ENCODE data around the gene GRIN3B.

The GRIN3B gene

DNA sequence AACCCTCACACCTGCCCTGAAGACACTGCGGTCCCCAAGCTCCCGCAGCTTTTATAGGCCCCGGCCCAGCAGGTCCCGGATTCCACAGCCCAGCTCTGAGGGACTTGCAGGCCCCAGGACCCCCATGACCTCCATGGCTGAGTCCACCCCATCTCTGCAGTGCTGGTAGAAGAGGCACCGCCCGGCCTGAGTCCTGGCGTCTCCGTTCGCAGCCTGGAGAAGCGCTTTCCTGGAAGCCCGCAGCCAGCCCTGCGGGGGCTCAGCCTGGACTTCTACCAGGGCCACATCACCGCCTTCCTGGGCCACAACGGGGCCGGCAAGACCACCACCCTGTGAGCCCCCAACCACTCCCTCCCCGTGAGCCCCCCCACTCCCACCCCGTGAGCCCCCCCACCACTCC, 48.9 kb downstream of the GRIN3B start:
- in situ Hi-C loops (cut with HindIII; ENCODE audit: low pct_ligation_motif_present, low sequenced_read_pairs) = no loop called here
- no peaks in the 10 kb centered on the region for H3K27me3 ChIP-seq (replicated peaks)
- DNase-seq = no peak
- no peak overlapping the region for H3K4me3 ChIP-seq (ENCODE audit: low read depth, low read length)
- no peaks in the 10 kb centered on the region for H3K36me3 ChIP-seq (replicated peaks)
- H3K27ac ChIP-seq = no peak overlapping the region
- TF ChIP-seq, protein P1, sequence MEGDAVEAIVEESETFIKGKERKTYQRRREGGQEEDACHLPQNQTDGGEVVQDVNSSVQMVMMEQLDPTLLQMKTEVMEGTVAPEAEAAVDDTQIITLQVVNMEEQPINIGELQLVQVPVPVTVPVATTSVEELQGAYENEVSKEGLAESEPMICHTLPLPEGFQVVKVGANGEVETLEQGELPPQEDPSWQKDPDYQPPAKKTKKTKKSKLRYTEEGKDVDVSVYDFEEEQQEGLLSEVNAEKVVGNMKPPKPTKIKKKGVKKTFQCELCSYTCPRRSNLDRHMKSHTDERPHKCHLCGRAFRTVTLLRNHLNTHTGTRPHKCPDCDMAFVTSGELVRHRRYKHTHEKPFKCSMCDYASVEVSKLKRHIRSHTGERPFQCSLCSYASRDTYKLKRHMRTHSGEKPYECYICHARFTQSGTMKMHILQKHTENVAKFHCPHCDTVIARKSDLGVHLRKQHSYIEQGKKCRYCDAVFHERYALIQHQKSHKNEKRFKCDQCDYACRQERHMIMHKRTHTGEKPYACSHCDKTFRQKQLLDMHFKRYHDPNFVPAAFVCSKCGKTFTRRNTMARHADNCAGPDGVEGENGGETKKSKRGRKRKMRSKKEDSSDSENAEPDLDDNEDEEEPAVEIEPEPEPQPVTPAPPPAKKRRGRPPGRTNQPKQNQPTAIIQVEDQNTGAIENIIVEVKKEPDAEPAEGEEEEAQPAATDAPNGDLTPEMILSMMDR (IDR thresholded peaks at IDR 0.05; ENCODE audit: low read depth, low read length, missing control alignments) = no peak

DNA sequence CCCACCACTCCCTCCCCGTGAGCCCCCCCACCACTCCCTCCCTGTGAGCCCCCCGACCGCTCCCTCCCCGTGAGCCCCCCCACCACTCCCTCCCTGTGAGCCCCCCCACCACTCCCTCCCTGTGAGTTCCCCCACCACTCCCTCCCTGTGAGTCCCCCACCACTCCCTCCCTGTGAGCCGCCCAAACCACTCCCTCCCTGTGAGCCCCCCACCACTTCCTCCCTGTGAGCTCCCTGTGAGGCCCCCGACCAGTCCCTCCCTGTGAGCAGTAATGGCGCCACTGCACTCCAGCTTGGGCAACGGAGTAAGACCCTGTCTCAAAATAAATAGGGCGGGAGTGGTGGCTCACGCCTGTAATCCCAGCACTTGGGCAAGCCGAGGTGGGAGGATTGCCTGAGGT, 49.6 kb downstream of the GRIN3B start:
- Histone ChIP-seq H3K27me3 (replicated peaks) (no peaks in the 10 kb centered on the region), H3K27ac (no peak overlapping the region), H3K36me3 (replicated peaks) (no peaks in the 10 kb centered on the region), H3K4me3 (ENCODE audit: low read depth, low read length) (no peak overlapping the region)
- in situ Hi-C loops (cut with HindIII; ENCODE audit: low pct_ligation_motif_present, low sequenced_read_pairs) = no loop called here
- DNase-seq = no peak
- TF ChIP-seq, protein P1 (IDR thresholded peaks at IDR 0.05; ENCODE audit: low read depth, low read length, missing control alignments) = no peak

DNA sequence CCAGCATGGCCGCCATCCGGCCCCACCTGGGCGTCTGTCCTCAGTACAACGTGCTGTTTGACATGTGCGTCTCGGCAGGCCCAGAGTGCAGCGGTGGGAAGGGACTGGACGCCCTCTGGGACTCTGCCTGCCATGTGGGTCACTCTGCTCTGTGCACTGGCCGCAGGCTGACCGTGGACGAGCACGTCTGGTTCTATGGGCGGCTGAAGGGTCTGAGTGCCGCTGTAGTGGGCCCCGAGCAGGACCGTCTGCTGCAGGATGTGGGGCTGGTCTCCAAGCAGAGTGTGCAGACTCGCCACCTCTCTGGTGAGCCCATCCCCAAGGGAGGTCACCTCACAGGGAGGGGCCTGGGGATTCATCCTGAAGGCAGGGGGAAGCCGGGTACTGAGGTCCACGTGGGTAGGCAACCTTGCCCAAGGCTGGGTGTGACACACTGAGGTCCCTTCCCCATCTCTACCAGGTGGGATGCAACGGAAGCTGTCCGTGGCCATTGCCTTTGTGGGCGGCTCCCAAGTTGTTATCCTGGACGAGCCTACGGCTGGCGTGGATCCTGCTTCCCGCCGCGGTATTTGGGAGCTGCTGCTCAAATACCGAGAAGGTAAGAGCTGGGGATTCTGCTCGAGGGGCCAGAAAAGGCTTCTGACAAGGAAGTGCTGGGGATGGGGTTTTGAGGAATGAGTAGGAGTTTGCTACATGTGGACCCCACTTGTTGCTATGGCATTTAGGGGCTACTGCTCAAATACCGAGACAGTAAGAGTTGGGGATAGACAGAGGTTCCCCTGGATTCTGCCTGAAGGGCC, 51.0 kb downstream of the GRIN3B start:
- DNase-seq = no peak
- H3K4me3 ChIP-seq (ENCODE audit: low read depth, low read length) = no peak overlapping the region
- no peaks in the 10 kb centered on the region for H3K36me3 ChIP-seq (replicated peaks)
- H3K27me3 ChIP-seq (replicated peaks) = no peaks in the 10 kb centered on the region
- in situ Hi-C loops (cut with HindIII; ENCODE audit: low pct_ligation_motif_present, low sequenced_read_pairs) = no loop called here
- H3K27ac ChIP-seq = no peak overlapping the region
- TF ChIP-seq, protein P1 (IDR thresholded peaks at IDR 0.05; ENCODE audit: low read depth, low read length, missing control alignments) = no peak

DNA sequence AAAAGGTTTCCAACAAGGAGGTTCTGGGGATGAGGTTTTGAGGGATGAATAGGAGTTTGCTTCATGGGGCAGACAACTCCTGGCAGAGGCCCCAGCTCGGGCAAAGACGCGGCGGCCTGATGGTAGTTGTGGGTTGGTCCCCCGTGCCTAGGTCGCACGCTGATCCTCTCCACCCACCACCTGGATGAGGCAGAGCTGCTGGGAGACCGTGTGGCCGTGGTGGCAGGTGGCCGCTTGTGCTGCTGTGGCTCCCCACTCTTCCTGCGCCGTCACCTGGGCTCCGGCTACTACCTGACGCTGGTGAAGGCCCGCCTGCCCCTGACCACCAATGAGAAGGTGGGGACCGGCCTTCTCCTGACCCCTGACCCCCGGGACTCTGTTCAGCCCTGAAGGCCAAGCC, 51.6 kb downstream of the GRIN3B start:
- in situ Hi-C loops (cut with HindIII; ENCODE audit: low pct_ligation_motif_present, low sequenced_read_pairs) = no loop called here
- no peak for DNase-seq
- H3K27ac ChIP-seq = no peak overlapping the region
- TF ChIP-seq, protein P1 (IDR thresholded peaks at IDR 0.05; ENCODE audit: low read depth, low read length, missing control alignments) = no peak
- H3K27me3 ChIP-seq (replicated peaks) = no peaks in the 10 kb centered on the region
- H3K36me3 ChIP-seq (replicated peaks) = no peaks in the 10 kb centered on the region
- H3K4me3 ChIP-seq (ENCODE audit: low read depth, low read length) = no peak overlapping the region

DNA sequence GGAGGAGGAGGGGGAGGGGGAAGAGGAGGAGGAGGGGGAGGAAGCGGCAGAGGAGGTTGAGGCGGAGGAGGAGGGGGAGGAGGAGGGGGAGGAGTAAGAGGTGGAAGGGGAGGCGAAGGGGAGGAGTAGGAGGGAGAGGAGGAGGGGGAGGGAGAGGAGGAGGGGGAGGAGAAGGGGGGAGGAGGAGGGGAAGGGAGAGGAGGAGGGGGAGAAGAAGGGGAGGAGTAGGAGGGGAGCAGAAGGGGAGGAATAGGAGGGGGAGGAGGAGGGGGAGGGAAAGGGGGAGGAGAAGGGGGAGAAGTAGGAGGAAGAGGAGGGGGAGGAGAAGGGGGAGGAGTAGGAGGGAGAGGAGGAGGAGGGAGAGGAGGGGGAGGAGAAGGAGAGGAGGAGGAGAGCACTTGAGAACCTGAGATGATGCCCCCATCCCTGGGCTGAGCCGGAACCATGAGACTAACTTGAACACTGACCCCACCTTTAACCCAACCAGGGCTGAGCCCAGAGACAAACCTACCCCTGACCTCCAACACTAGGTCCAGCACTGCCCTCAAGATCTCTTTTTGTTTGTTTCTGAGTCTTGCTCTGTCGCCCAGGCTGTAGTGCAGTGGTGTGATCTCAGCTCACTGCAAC, 52.2 kb downstream of the GRIN3B start:
- in situ Hi-C loops (cut with HindIII; ENCODE audit: low pct_ligation_motif_present, low sequenced_read_pairs) = no loop called here
- no peak overlapping the region for H3K27ac ChIP-seq
- H3K36me3 ChIP-seq (replicated peaks) = no peaks in the 10 kb centered on the region
- H3K4me3 ChIP-seq (ENCODE audit: low read depth, low read length) = no peak overlapping the region
- TF ChIP-seq, protein P1 (IDR thresholded peaks at IDR 0.05; ENCODE audit: low read depth, low read length, missing control alignments) = no peak
- H3K27me3 ChIP-seq (replicated peaks) = no peaks in the 10 kb centered on the region
- DNase-seq = no peak

Measured in brain microvascular endothelial cell (primary cell).